Activated naive CD8-positive, alpha-beta T cell treated with anti-CD3 and anti-CD28 coated beads for 36 hours (primary cell): ENCODE results near the gene KIRREL3. TPM values are rescaled to one million over a fixed set of nuclear protein-coding genes. Genes with fewer than 3 reads are reported as not detected.

ENCODE experiments used
- DNase-seq: peaks from one replicate; pipeline ENCODE4 v3.0.0; 2021
- H3K27ac Mint-ChIP-seq: one replicate; pipeline ENCODE4 v1.8.0; 2022; ENCODE audit warnings: mild to moderate bottlenecking, moderate library complexity, mixed read lengths
- H3K27me3 Mint-ChIP-seq: one replicate; pipeline ENCODE4 v1.8.0; 2022; ENCODE audit warnings: mild to moderate bottlenecking, mixed read lengths
- H3K36me3 Mint-ChIP-seq: one replicate; pipeline ENCODE4 v1.8.0; 2021; ENCODE audit warnings: mild to moderate bottlenecking, mixed read lengths
- H3K4me1 Mint-ChIP-seq: one replicate; pipeline ENCODE4 v1.8.0; 2021; ENCODE audit warnings: mixed read lengths
- H3K4me3 Mint-ChIP-seq: one replicate; pipeline ENCODE4 v1.8.0; 2022; ENCODE audit warnings: mild to moderate bottlenecking, moderate library complexity, mixed read lengths
- H3K9me3 Mint-ChIP-seq: one replicate; pipeline ENCODE4 v1.8.0; 2022; ENCODE audit warnings: mixed read lengths
- total RNA-seq, 2 experiments: library from RNA; stranded (reverse); gene quantifications; one replicate each; pipeline ENCODE4 v1.2.3, GENCODE V29; 2021

KIRREL3 gene
- total RNA-seq, 2 experiments from 2014 or later: not detected

- H3K4me3 Mint-ChIP-seq: no peak overlapping the region
- H3K27me3 Mint-ChIP-seq: no peaks in the 10 kb centered on the region
- H3K4me1 Mint-ChIP-seq: no peaks in the 10 kb centered on the region
Measured at GRCh38 chr11:126491092-126491491, 509.5 kb downstream of the KIRREL3 start.

GRCh38 chr11:126489836-126490660, 510.5 kb downstream of the KIRREL3 start:
- no peak for DNase-seq
- H3K4me3 Mint-ChIP-seq: no peak overlapping the region
- H3K9me3 Mint-ChIP-seq: no peaks in the 10 kb centered on the region
- no peaks in the 10 kb centered on the region for H3K4me1 Mint-ChIP-seq
- no peaks in the 10 kb centered on the region for H3K27me3 Mint-ChIP-seq
- H3K27ac Mint-ChIP-seq: no peak overlapping the region
- H3K36me3 Mint-ChIP-seq: no peaks in the 10 kb centered on the region

More at GRCh38 chr11:126491092-126491491, 509.5 kb downstream of the KIRREL3 start:
- H3K27ac Mint-ChIP-seq: no peak overlapping the region
- H3K36me3 Mint-ChIP-seq: no peaks in the 10 kb centered on the region
- no peaks in the 10 kb centered on the region for H3K9me3 Mint-ChIP-seq
- no peak for DNase-seq

- H3K27ac Mint-ChIP-seq: no peak overlapping the region
- H3K27me3 Mint-ChIP-seq: no peaks in the 10 kb centered on the region
- H3K4me3 Mint-ChIP-seq: no peak overlapping the region
- no peak for DNase-seq
- H3K36me3 Mint-ChIP-seq: no peaks in the 10 kb centered on the region
- H3K4me1 Mint-ChIP-seq: no peaks in the 10 kb centered on the region
- no peaks in the 10 kb centered on the region for H3K9me3 Mint-ChIP-seq
Measured at GRCh38 chr11:126488591-126489370, 511.8 kb downstream of the KIRREL3 start.

GRCh38 chr11:126487711-126488110, 512.9 kb downstream of the KIRREL3 start:
- H3K4me3 Mint-ChIP-seq: no peak overlapping the region
- H3K36me3 Mint-ChIP-seq: no peaks in the 10 kb centered on the region
- H3K4me1 Mint-ChIP-seq: no peaks in the 10 kb centered on the region
- H3K27ac Mint-ChIP-seq: no peak overlapping the region
- no peaks in the 10 kb centered on the region for H3K9me3 Mint-ChIP-seq
- DNase-seq: no peak
- H3K27me3 Mint-ChIP-seq: no peaks in the 10 kb centered on the region

- H3K27me3 Mint-ChIP-seq: no peaks in the 10 kb centered on the region
- no peaks in the 10 kb centered on the region for H3K9me3 Mint-ChIP-seq
- no peak overlapping the region for H3K27ac Mint-ChIP-seq
- no peaks in the 10 kb centered on the region for H3K36me3 Mint-ChIP-seq
- H3K4me3 Mint-ChIP-seq: no peak overlapping the region
- no peaks in the 10 kb centered on the region for H3K4me1 Mint-ChIP-seq
- DNase-seq: no peak
Measured at GRCh38 chr11:126485986-126486635, 514.5 kb downstream of the KIRREL3 start.

- H3K27ac Mint-ChIP-seq: no peak overlapping the region
- H3K27me3 Mint-ChIP-seq: no peaks in the 10 kb centered on the region
- no peaks in the 10 kb centered on the region for H3K36me3 Mint-ChIP-seq
- H3K9me3 Mint-ChIP-seq: no peaks in the 10 kb centered on the region
- peaks cover 6% of the 10 kb centered on the region for H3K4me1 Mint-ChIP-seq
- no peak for DNase-seq
- no peak overlapping the region for H3K4me3 Mint-ChIP-seq
Measured at GRCh38 chr11:126485021-126485792, 515.4 kb downstream of the KIRREL3 start.

GRCh38 chr11:126484266-126484665, 516.3 kb downstream of the KIRREL3 start:
- Mint-ChIP-seq H3K4me3 (no peak overlapping the region), H3K9me3 (no peaks in the 10 kb centered on the region), H3K36me3 (no peaks in the 10 kb centered on the region), H3K4me1 (peaks cover 6% of the 10 kb centered on the region), H3K27me3 (no peaks in the 10 kb centered on the region), H3K27ac (peak overlapping the region; percentile 9)
- no peak for DNase-seq

GRCh38 chr11:126483621-126484195, 516.9 kb downstream of the KIRREL3 start:
- Mint-ChIP-seq H3K27me3 (no peaks in the 10 kb centered on the region), H3K4me1 (peaks cover 6% of the 10 kb centered on the region), H3K9me3 (no peaks in the 10 kb centered on the region), H3K27ac (peak overlapping the region; percentile 9), H3K4me3 (no peak overlapping the region), H3K36me3 (no peaks in the 10 kb centered on the region)
- DNase-seq: no peak

GRCh38 chr11:126482586-126483108, 517.9 kb downstream of the KIRREL3 start:
- DNase-seq: no peak
- no peaks in the 10 kb centered on the region for H3K9me3 Mint-ChIP-seq
- no peaks in the 10 kb centered on the region for H3K36me3 Mint-ChIP-seq
- H3K4me3 Mint-ChIP-seq: no peak overlapping the region
- no peak overlapping the region for H3K27ac Mint-ChIP-seq
- peaks cover 9% of the 10 kb centered on the region for H3K4me1 Mint-ChIP-seq
- no peaks in the 10 kb centered on the region for H3K27me3 Mint-ChIP-seq

- no peak overlapping the region for H3K27ac Mint-ChIP-seq
- H3K4me3 Mint-ChIP-seq: no peak overlapping the region
- no peaks in the 10 kb centered on the region for H3K9me3 Mint-ChIP-seq
- H3K36me3 Mint-ChIP-seq: no peaks in the 10 kb centered on the region
- no peak for DNase-seq
- peaks cover 9% of the 10 kb centered on the region for H3K4me1 Mint-ChIP-seq
- no peaks in the 10 kb centered on the region for H3K27me3 Mint-ChIP-seq
Measured at GRCh38 chr11:126481303-126481680, 519.3 kb downstream of the KIRREL3 start.

- peak; percentile 63 for DNase-seq
- Mint-ChIP-seq H3K27ac (peak overlapping the region; percentile 79), H3K9me3 (no peaks in the 10 kb centered on the region), H3K4me1 (peaks cover 9% of the 10 kb centered on the region), H3K27me3 (no peaks in the 10 kb centered on the region), H3K36me3 (no peaks in the 10 kb centered on the region), H3K4me3 (peak overlapping the region; percentile 68)
Measured at GRCh38 chr11:126480410-126481302, 519.9 kb downstream of the KIRREL3 start.

- no peaks in the 10 kb centered on the region for H3K36me3 Mint-ChIP-seq
- no peak overlapping the region for H3K4me3 Mint-ChIP-seq
- DNase-seq: no peak
- H3K27ac Mint-ChIP-seq: no peak overlapping the region
- no peaks in the 10 kb centered on the region for H3K27me3 Mint-ChIP-seq
- H3K4me1 Mint-ChIP-seq: peaks cover 9% of the 10 kb centered on the region
- no peaks in the 10 kb centered on the region for H3K9me3 Mint-ChIP-seq
Measured at GRCh38 chr11:126480015-126480409, 520.6 kb downstream of the KIRREL3 start.

GRCh38 chr11:126479178-126479930, 521.2 kb downstream of the KIRREL3 start:
- H3K36me3 Mint-ChIP-seq: no peaks in the 10 kb centered on the region
- no peak for DNase-seq
- no peak overlapping the region for H3K4me3 Mint-ChIP-seq
- H3K27ac Mint-ChIP-seq: no peak overlapping the region
- H3K9me3 Mint-ChIP-seq: no peaks in the 10 kb centered on the region
- H3K4me1 Mint-ChIP-seq: peaks cover 9% of the 10 kb centered on the region
- no peaks in the 10 kb centered on the region for H3K27me3 Mint-ChIP-seq
